ENCODE results near the gene ANKS1B.

The ANKS1B gene

DNA sequence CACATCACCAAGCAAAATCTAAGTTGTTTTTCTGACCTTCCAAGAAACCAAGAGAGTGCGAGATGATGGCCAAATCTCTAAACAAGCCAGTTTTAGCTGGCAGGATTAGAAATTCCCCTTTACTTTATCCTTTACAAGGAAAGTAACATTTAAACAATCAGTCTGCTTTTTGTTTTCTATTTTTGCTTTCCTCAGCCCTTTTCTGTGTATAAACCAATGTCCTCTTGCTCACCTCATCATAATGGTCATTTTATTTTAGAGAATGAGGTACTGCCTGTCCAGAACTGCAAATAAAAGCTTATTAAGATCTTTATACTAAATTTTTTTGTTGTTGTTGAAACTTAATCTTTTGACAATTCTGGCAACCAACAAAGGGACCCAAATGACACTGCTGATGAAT lies 779.6 kb downstream of the ANKS1B start:
- TF ChIP-seq, protein P1, sequence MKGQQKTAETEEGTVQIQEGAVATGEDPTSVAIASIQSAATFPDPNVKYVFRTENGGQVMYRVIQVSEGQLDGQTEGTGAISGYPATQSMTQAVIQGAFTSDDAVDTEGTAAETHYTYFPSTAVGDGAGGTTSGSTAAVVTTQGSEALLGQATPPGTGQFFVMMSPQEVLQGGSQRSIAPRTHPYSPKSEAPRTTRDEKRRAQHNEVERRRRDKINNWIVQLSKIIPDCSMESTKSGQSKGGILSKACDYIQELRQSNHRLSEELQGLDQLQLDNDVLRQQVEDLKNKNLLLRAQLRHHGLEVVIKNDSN (IDR thresholded peaks at IDR 0.05), result no peak
- TF ChIP-seq CEBPB (IDR thresholded peaks at IDR 0.05) (no peak), YY1 (IDR thresholded peaks at IDR 0.05; ENCODE audit: low read depth) (no peak), FOXM1 (IDR thresholded peaks at IDR 0.05; ENCODE audit: borderline replicate concordance, low read depth) (no peak), TAF1 (IDR thresholded peaks at IDR 0.05; ENCODE audit: low read depth) (no peak)
- TF ChIP-seq, protein P2, sequence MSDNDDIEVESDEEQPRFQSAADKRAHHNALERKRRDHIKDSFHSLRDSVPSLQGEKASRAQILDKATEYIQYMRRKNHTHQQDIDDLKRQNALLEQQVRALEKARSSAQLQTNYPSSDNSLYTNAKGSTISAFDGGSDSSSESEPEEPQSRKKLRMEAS (IDR thresholded peaks at IDR 0.05), result no peak

DNA sequence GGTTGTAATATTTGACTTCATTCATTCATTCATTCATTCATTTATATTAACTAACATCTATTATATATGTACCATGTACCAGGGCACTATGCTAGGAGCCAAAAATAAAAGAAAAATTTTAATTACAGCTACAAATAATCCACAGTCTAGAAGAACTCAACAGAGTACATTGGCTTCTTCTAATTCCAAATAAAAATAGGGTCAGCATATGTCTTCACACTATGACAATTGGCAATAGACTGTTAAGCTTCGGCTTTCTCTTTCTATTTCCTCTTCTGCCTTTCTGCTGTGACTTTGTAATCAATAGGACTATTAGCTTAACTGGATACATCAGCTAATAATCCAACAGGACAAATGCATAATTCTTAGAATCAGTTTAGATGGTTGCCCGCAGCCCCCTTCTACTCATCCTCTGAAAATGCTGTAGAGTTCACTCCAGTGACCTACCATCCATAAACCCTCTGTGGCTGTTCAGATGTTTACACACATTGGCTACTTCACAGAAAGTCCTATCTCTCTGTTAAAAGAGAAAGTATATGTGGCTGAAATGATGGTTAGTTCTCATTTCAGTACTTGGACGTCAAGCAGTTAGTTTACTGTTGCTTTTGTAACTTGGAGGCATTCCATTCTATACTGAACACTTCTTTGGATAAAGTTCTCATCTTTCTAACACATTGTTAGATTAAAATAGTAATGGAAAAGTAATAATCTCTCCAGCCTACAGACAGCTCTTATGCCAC lies 782.7 kb downstream of the ANKS1B start:
- no peak for TF ChIP-seq FOXM1 (IDR thresholded peaks at IDR 0.05; ENCODE audit: borderline replicate concordance, low read depth)
- TF ChIP-seq, protein P2 (IDR thresholded peaks at IDR 0.05), result no peak
- TF ChIP-seq EP300 (IDR thresholded peaks at IDR 0.05; ENCODE audit: borderline replicate concordance), result no peak
- no peak for TF ChIP-seq RAD21 (IDR thresholded peaks at IDR 0.05; ENCODE audit: low read depth)
- TF ChIP-seq, protein P1 (IDR thresholded peaks at IDR 0.05), result no peak
- TF ChIP-seq CEBPB (IDR thresholded peaks at IDR 0.05), result no peak
- no peak for TF ChIP-seq EGR1 (IDR thresholded peaks at IDR 0.05)
- TF ChIP-seq CREB1 (IDR thresholded peaks at IDR 0.05; ENCODE audit: low read depth), result no peak
- no peak for TF ChIP-seq TEAD4 (IDR thresholded peaks at IDR 0.05)
- TF ChIP-seq TAF1 (IDR thresholded peaks at IDR 0.05; ENCODE audit: low read depth), result no peak
- no peak for TF ChIP-seq TCF12 (IDR thresholded peaks at IDR 0.05; ENCODE audit: low read depth)
- no peak for TF ChIP-seq NFIC (IDR thresholded peaks at IDR 0.05)
- no peak for TF ChIP-seq ZBTB7A (IDR thresholded peaks at IDR 0.05; ENCODE audit: low read depth)
- TF ChIP-seq, protein P3, sequence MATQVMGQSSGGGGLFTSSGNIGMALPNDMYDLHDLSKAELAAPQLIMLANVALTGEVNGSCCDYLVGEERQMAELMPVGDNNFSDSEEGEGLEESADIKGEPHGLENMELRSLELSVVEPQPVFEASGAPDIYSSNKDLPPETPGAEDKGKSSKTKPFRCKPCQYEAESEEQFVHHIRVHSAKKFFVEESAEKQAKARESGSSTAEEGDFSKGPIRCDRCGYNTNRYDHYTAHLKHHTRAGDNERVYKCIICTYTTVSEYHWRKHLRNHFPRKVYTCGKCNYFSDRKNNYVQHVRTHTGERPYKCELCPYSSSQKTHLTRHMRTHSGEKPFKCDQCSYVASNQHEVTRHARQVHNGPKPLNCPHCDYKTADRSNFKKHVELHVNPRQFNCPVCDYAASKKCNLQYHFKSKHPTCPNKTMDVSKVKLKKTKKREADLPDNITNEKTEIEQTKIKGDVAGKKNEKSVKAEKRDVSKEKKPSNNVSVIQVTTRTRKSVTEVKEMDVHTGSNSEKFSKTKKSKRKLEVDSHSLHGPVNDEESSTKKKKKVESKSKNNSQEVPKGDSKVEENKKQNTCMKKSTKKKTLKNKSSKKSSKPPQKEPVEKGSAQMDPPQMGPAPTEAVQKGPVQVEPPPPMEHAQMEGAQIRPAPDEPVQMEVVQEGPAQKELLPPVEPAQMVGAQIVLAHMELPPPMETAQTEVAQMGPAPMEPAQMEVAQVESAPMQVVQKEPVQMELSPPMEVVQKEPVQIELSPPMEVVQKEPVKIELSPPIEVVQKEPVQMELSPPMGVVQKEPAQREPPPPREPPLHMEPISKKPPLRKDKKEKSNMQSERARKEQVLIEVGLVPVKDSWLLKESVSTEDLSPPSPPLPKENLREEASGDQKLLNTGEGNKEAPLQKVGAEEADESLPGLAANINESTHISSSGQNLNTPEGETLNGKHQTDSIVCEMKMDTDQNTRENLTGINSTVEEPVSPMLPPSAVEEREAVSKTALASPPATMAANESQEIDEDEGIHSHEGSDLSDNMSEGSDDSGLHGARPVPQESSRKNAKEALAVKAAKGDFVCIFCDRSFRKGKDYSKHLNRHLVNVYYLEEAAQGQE (IDR thresholded peaks at IDR 0.05; ENCODE audit: low read depth), result no peak
- TF ChIP-seq YY1 (IDR thresholded peaks at IDR 0.05; ENCODE audit: low read depth), result no peak

DNA sequence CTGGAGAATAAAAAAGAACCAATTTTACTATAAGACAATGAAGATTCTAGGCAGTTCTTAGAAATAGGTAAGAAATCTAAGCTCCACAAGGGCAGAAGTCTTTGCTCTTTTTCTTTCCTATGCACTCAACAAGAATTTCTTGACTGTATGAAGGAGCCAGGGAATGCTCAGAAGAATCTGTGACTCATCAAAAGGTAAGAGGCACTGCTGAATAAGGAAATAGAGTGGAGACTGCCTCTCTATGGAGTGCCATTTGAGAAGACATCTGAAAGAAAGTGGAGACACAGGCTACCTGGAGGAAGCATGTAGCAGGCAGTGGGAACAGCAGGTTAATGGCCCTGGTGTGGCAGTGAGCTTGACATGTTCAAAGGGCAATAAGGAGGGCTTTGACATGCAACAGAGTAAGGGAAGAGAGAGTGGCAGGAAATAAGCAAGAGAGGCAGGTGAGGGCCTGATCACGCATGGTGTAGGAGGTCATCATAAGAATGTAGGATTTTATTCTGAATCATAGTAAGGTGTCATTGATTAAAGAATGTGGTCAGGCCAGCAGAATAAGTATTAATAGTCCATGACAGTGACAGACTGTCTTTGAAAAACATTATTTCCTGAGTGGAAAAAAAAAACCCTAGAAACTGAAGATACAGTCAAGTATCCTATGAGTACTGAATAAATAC lies 783.9 kb downstream of the ANKS1B start:
- no peak for TF ChIP-seq EP300 (IDR thresholded peaks at IDR 0.05; ENCODE audit: borderline replicate concordance)
- no peak for TF ChIP-seq ZBTB7A (IDR thresholded peaks at IDR 0.05; ENCODE audit: low read depth)
- TF ChIP-seq, protein P3 (IDR thresholded peaks at IDR 0.05; ENCODE audit: low read depth), result no peak
- TF ChIP-seq, protein P1 (IDR thresholded peaks at IDR 0.05), result no peak
- no peak for TF ChIP-seq NFIC (IDR thresholded peaks at IDR 0.05)
- TF ChIP-seq RAD21 (IDR thresholded peaks at IDR 0.05; ENCODE audit: low read depth), result no peak
- no peak for TF ChIP-seq TCF12 (IDR thresholded peaks at IDR 0.05; ENCODE audit: low read depth)

DNA sequence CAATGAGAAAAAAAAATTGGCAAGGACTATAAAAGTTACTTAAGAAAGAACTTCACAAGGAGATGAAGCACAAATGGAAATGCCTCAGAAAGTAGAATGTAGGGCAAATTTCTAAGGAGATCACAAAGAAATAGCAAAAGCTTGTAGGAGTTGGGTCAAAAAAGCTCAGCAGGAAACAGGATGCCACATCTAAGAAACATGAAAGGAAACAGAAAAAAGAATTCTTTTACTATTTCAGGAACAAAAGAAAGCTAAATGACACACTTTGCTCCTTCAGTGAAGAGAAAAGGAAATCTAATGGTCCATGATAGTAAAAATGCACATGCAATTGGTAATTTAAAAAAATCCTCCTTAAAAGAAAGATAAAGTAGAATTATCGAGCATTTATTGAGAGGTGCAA lies 789.3 kb downstream of the ANKS1B start:
- no peak for TF ChIP-seq FOXM1 (IDR thresholded peaks at IDR 0.05; ENCODE audit: borderline replicate concordance, low read depth)
- TF ChIP-seq RAD21 (IDR thresholded peaks at IDR 0.05; ENCODE audit: low read depth), result no peak
- TF ChIP-seq EGR1 (IDR thresholded peaks at IDR 0.05), result no peak
- TF ChIP-seq, protein P1 (IDR thresholded peaks at IDR 0.05), result no peak
- no peak for TF ChIP-seq CEBPB (IDR thresholded peaks at IDR 0.05)
- TF ChIP-seq TAF1 (IDR thresholded peaks at IDR 0.05; ENCODE audit: low read depth), result no peak
- no peak for TF ChIP-seq TEAD4 (IDR thresholded peaks at IDR 0.05)
- TF ChIP-seq NFIC (IDR thresholded peaks at IDR 0.05), result no peak
- TF ChIP-seq CREB1 (IDR thresholded peaks at IDR 0.05; ENCODE audit: low read depth), result no peak
- TF ChIP-seq, protein P3 (IDR thresholded peaks at IDR 0.05; ENCODE audit: low read depth), result no peak
- TF ChIP-seq TCF12 (IDR thresholded peaks at IDR 0.05; ENCODE audit: low read depth), result no peak
- TF ChIP-seq EP300 (IDR thresholded peaks at IDR 0.05; ENCODE audit: borderline replicate concordance), result no peak
- no peak for TF ChIP-seq YY1 (IDR thresholded peaks at IDR 0.05; ENCODE audit: low read depth)
- no peak for TF ChIP-seq ZBTB7A (IDR thresholded peaks at IDR 0.05; ENCODE audit: low read depth)
- TF ChIP-seq, protein P2 (IDR thresholded peaks at IDR 0.05), result no peak
